Stimulated activated CD4-positive, alpha-beta T cell treated with anti-CD3 and anti-CD28 coated beads, Interleukin-12 subunit alpha, Interleukin-12 subunit beta, amount 100 ng/mL, for 4 hours (primary cell): ENCODE results near the gene SLC28A1.
A peak's percentile ranks its signal among the peaks of the same experiment; 100 is the strongest.

Experiments used
- DNase-seq: peaks from one replicate; pipeline ENCODE4 v3.0.0-alpha.2; 2020

SLC28A1 gene

GRCh38 chr15:84942456-84942855 lies 58.0 kb downstream of the SLC28A1 start:
- DNase-seq = no peak

GRCh38 chr15:84944311-84944710 lies 59.8 kb downstream of the SLC28A1 start:
- DNase-seq = no peak

DNA sequence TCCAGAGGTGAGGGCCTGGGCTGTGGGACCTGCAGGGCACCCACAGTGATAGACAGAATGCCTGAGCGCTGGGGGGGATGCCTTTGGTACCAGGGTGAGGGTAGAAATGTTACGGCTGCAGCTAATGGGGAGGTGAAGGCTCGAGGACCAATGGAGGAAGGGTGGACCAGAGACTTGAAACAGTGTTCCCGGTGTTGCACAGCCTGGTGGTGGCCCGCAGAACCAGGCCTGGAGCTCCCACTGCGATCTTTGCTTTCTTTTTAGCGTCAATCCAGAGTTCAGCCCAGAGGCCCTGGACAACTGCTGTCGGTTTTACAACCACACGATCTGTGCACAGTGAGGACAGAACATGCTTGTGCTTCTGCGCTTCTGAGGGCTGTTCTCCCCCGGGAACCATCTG lies 60.4 kb downstream of the SLC28A1 start:
- DNase-seq = no peak

- DNase-seq = no peak
These were observed 62.5 kb downstream of the SLC28A1 start for GRCh38 chr15:84946772-84947489.

DNA sequence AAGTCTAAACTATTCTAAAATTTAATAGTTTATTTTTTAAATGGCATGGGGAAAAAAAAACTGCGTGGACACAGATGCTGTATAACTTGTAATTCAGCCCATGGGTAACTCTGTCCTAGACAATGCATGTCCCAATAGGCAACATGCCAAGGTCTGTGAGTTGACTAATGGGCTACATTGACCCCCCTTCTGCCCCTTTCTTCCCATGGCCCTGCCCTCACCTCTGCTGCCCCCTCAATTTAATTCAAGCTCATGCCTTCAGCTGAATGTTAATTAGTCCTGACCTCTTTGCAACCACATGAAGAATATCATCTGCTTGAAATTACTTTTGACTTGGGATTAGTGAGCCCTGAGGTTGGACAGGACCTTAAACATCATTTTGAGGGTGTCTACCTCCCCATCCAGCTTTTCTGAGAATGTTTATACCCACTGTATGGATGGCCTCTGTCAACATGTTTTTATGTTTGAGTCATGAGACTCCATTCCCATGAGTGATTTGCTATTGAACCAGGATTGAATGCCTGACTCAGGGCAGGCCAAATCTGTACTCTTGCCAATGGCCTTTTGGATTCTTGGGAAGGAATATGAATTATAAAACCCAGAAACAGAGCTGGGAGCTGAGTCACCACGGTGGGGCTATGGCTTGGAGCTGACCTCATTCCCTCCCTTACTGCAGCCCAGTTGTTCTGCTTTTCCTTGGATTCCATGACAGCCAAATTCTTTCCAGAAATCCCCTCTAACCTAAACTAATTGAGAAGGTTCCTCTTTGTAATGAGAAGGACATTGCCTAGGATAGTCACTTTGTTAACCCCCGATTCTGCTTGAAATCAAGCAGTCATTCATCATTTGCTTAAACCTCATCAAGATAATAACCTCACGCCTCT lies 63.7 kb downstream of the SLC28A1 start:
- DNase-seq = no peak

DNA sequence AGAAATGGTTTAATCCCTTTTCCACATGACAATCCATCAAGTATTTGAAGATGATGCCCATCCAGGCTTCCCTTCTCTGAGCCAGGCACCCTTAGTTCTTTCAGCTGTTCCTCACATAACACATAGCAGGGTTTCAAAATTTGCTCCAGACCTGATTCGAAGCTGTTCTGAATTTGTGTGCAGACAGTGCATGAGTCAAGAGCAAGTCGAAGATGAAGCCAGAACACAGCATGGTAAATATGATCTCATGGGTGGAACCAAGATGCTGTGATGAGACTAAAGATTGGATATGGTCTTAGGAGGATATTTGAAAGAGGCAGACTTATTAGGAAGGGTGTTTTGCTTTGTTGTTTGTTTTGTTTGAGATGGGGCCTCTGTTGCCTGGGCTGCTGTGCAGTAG lies 64.6 kb downstream of the SLC28A1 start:
- DNase-seq = no peak

GRCh38 chr15:84949845-84950569 lies 65.5 kb downstream of the SLC28A1 start:
- DNase-seq = no peak

- no peak for DNase-seq
These were observed 66.2 kb downstream of the SLC28A1 start for GRCh38 chr15:84950570-84951111.

DNA sequence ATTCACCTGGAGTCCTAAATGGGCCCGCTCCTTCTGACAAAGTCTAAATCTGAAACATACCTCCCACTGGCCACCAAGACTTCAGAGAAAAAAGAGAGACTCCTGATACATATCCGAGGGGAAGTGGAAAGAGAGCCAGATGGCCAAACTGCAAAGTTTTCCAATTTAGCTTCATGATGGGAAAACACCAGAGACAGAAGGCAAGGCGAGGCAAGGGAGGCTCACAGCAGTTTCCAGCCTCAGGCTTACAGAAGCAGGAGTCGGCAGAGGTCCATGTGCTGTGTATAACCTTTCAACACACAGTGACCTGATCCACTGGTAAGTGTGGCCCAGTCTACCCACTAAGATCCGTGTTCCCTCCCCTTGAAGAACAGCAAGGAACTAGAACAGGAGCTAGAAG lies 67.3 kb downstream of the SLC28A1 start:
- DNase-seq = no peak

GRCh38 chr15:84953136-84953535 lies 68.7 kb downstream of the SLC28A1 start:
- no peak for DNase-seq

DNA sequence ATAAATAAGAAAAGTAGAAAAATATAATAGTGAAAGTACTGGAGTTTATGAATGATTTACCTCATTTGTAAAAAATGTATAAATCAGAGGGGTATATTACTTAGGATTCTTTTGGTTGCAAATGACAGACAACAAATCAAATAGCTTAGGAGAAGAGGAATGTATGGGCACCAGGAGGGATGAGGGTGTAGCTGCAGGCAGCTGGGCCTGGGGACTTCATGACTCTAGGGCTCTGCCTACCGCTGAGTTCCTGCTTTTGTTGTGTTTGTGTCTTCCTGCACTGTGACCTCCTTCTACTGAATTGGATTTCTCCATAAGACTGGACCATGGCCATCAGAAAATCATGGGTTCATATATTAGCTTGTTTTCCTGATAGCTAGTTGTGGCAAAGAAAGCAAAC lies 69.3 kb downstream of the SLC28A1 start:
- no peak for DNase-seq

GRCh38 chr15:84955089-84955848 lies 70.8 kb downstream of the SLC28A1 start:
- DNase-seq = peak; percentile 28

DNA sequence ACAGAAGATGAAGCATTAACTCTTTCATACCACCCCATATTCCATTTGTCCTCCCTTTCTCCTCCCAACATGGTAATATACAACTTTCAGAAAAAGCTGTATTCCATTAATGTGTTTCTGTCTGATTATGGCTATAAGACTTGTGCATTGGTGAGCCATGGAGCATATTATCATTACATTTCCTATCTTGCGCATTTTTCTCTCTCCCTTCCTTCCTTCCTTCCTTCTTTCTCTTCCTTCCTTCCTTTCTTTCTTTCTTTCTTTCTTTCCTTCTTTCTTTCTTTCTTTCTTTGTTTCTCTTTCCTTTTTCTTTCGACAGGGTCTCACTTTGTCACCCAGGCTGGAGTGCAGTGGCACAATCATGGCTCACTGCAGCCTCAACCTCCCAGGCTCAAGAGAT lies 71.7 kb downstream of the SLC28A1 start:
- DNase-seq = no peak

- no peak for DNase-seq
These were observed 76.1 kb downstream of the SLC28A1 start for GRCh38 chr15:84960391-84961113.

GRCh38 chr15:84961114-84961452 lies 76.6 kb downstream of the SLC28A1 start:
- no peak for DNase-seq

DNA sequence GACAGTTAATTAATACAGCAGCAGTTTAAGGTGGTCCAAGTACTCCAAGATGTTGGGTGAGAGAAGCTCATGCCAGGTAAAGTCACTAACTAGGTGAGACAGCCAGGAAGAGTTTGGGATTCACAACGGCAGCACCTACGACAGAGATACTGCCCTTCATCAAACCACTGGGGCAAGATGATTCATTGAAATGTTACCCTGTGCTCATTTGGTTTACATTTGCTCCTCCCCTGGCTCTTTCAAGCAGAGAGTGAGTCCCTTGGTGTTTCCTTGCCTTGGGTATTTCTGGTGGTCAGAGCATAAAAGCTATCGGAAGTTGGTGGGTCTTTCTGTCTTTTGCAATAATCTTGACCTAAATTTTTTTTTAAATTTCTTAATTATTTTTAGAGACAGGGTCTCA lies 77.2 kb downstream of the SLC28A1 start:
- DNase-seq = no peak

DNA sequence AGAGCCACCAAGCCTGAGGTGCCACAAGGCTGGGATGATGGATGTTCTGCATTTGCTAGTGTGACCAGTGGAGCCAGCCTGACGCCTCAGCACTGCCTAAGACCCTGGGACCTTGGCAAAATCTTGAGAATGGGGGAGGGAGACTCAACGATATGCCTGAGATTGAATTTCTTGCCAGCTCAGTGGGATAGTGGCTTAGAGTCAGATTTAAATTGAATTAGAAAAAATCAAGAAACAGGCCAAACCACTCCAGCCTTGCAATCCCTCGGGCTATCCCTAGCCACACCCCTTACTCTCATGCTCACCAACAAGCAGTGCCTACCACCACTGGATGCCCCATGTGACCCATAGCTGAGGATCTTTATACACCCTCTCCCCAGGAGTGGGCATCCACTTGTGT lies 78.5 kb downstream of the SLC28A1 start:
- DNase-seq = no peak

DNA sequence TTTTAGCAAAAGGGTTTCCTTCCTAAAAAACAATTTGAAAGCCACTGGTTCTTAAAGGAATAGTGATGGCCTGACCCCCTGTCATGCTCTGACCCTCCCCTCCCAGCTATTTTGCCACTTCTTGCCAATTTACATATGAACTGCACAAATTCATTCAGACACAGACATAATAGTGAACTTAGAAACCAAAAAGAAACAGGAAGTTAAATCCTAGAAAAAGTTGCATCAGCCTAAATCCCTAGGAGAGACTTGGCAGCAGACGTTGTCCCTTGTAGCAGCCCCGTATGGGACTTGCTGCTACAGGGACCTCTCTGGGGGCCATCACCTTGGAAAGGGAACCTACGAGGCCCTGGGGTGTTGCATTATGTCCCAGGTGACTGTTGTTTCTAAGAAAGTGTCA lies 82.9 kb downstream of the SLC28A1 start:
- DNase-seq = no peak

DNA sequence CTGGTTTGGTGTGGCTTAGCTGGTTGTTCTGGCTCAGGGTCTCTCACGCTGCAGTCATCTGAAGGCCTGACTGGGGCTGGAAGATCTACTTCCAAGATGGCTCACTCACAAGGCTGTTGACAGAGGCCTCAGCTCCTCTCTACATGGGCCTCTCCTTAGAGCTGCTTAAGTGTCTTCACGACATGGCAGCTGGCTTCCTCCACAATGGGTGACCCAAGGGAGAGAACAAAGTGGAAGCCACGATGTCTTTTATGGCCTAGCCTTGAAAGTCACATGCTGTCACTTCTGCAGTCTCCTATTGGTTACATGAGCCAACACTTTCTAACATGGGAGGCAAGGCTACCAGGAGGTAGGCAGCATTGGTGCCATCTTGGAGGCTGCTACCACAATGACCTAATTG lies 83.8 kb downstream of the SLC28A1 start:
- no peak for DNase-seq

DNA sequence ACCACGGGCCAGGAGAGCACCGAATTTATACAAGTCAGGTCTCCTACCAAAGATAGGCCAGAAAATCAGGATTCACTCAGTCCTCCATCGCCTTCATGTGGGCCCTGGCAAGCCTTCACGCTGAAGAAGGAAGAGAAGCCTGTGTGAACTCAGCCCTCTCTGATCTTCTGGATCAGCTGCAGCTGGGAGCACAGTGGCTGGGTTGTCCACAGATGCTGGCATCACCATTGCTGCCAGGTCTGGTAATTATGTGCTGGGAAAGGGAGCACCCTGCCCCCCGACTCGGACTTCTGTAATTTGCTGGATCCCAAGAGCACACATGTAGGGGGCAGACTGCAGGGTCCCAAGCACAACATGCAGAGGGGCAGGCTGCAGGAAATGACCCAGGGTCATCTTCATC lies 84.8 kb downstream of the SLC28A1 start:
- no peak for DNase-seq

GRCh38 chr15:84970843-84971242 lies 86.4 kb downstream of the SLC28A1 start:
- no peak for DNase-seq
